Activated CD4-positive, alpha-beta memory T cell treated with anti-CD3 and anti-CD28 coated beads, Interleukin-2, amount 10 ng/mL, durations not matched to agents 7 days and 5 days (primary cell): Measurements from ENCODE around the gene KLB. TPM values are rescaled to one million over a fixed set of nuclear protein-coding genes. Genes with fewer than 3 reads are reported as not detected.
"Not testable (repeated sequence)": the region's sequence is repeated elsewhere in the genome, so short reads cannot be mapped to it uniquely, and the experiment has no call there.

Experiments used
- CTCF ChIA-PET: fragments of 350-600 bp; sonication (Branson Sonifier 250); formaldehyde crosslinking; loops from one replicate; lab custom pipeline; 2021; ENCODE audit warnings: antibody characterized with exemption, inconsistent platforms; lab: Charles Lee
- POLR2A ChIA-PET: fragments of 350-600 bp; sonication (Branson Sonifier 250); formaldehyde crosslinking; loops from one replicate; lab custom pipeline; 2021; ENCODE audit warnings: antibody characterized with exemption; lab: Charles Lee
- DNase-seq: peaks from one replicate; pipeline ENCODE4 v3.0.0-alpha.2; 2020
- H3K27ac Mint-ChIP-seq: one replicate; pipeline ENCODE4 v1.8.0; 2021; ENCODE audit warnings: mild to moderate bottlenecking, mixed read lengths
- H3K27me3 Mint-ChIP-seq: one replicate; pipeline ENCODE4 v1.8.0; 2021; ENCODE audit warnings: mixed read lengths
- H3K36me3 Mint-ChIP-seq: one replicate; pipeline ENCODE4 v1.8.0; 2021; ENCODE audit warnings: low read depth, mixed read lengths
- H3K4me1 Mint-ChIP-seq: one replicate; pipeline ENCODE4 v1.8.0; 2021; ENCODE audit warnings: mixed read lengths
- H3K4me3 Mint-ChIP-seq: one replicate; pipeline ENCODE4 v1.8.0; 2021; ENCODE audit warnings: mild to moderate bottlenecking, mixed read lengths
- H3K9me3 Mint-ChIP-seq: one replicate; pipeline ENCODE4 v1.8.0; 2021; ENCODE audit warnings: mixed read lengths
- total RNA-seq, 2 experiments: library from RNA; stranded (reverse); gene quantifications; one replicate each; pipeline ENCODE4 v1.2.3, GENCODE V29; 2021

KLB gene
- not detected for total RNA-seq

GRCh38 chr4:39406763-39407583 is at the start of gene KLB:
KLB (plus strand) TSS chr4:39406930; CDS start chr4:39406950, 20 bp downstream.
- Mint-ChIP-seq H3K27ac (no peak within 1 kb of the TSS), H3K4me3 (no peak within 1 kb of the TSS), H3K9me3 (no peaks in the 10 kb centered on the region), H3K4me1 (no peaks in the 10 kb centered on the region), H3K27me3 (peaks cover 8% of the 10 kb centered on the region), H3K36me3 (no peaks in the 10 kb centered on the region)
- ChIA-PET POLR2A (interaction anchor here (0.5 to 1.3 kb wide), 3 partner anchors 40 to 577 kb away, joined by 3 read pairs; partner anchors contain the start of gene RFC1), CTCF (no interaction called here)
- DNase-seq, result no peak

GRCh38 chr4:39357002-39357401 is 49.7 kb upstream of the KLB start:
- no peak overlapping the region for H3K4me3 Mint-ChIP-seq
- H3K27me3 Mint-ChIP-seq, result no peaks in the 10 kb centered on the region
- H3K4me1 Mint-ChIP-seq, result peaks cover 58% of the 10 kb centered on the region
- peak overlapping the region; percentile 65 for H3K27ac Mint-ChIP-seq
- peaks cover 30% of the 10 kb centered on the region for H3K36me3 Mint-ChIP-seq
- POLR2A ChIA-PET, result interaction anchor here (1.5 to 7.5 kb wide), 3 partner anchors 8 to 102 kb away, joined by 6 to 155 read pairs (median 18); partner anchors contain the start of genes LIAS, RFC1 and RPL9
- no peaks in the 10 kb centered on the region for H3K9me3 Mint-ChIP-seq
- no peak for DNase-seq
- CTCF ChIA-PET, result interaction anchor here (0.6 to 1.0 kb wide), 2 partner anchors 73 to 454 kb away, joined by 3 to 4 read pairs; no protein-coding TSS in a partner anchor

GRCh38 chr4:39360611-39361010 is 46.1 kb upstream of the KLB start:
- POLR2A ChIA-PET, H3K4me3 Mint-ChIP-seq, H3K27ac Mint-ChIP-seq, H3K27me3 Mint-ChIP-seq, DNase-seq, H3K9me3 Mint-ChIP-seq, CTCF ChIA-PET: not testable (repeated sequence)
- Mint-ChIP-seq H3K36me3 (peaks cover 35% of the 10 kb centered on the region), H3K4me1 (peaks cover 57% of the 10 kb centered on the region)

- H3K36me3 Mint-ChIP-seq, result peaks cover 37% of the 10 kb centered on the region
- H3K4me3 Mint-ChIP-seq, result no peak overlapping the region
- no peak overlapping the region for H3K27ac Mint-ChIP-seq
- H3K4me1 Mint-ChIP-seq, result peaks cover 53% of the 10 kb centered on the region
- no peaks in the 10 kb centered on the region for H3K9me3 Mint-ChIP-seq
- no peak for DNase-seq
- POLR2A ChIA-PET, result interaction anchor here (5.2 to 5.5 kb wide), 2 partner anchors 8 to 95 kb away, joined by 73 to 155 read pairs; partner anchors contain the start of genes LIAS and RPL9
- CTCF ChIA-PET, result no interaction called here
- H3K27me3 Mint-ChIP-seq, result no peaks in the 10 kb centered on the region
These were observed 43.9 kb upstream of the KLB start for GRCh38 chr4:39362827-39363226.

GRCh38 chr4:39363773-39364393 is 42.8 kb upstream of the KLB start:
- Mint-ChIP-seq H3K4me1 (peaks cover 45% of the 10 kb centered on the region), H3K4me3 (peak overlapping the region; percentile 56), H3K9me3 (peaks cover 4% of the 10 kb centered on the region), H3K36me3 (peaks cover 33% of the 10 kb centered on the region), H3K27ac (peak overlapping the region; percentile 78), H3K27me3 (no peaks in the 10 kb centered on the region)
- no peak for DNase-seq
- ChIA-PET CTCF (interaction anchor here (3.4 kb wide), 1 partner anchor 10 kb away, joined by 27 read pairs; no protein-coding TSS in a partner anchor), POLR2A (interaction anchor here (0.9 to 5.5 kb wide), 4 partner anchors 9 to 182 kb away, joined by 3 to 155 read pairs (median 40); partner anchors contain the start of genes LIAS, RPL9 and WDR19)

GRCh38 chr4:39365360-39365759 is 41.4 kb upstream of the KLB start:
- no peak for DNase-seq
- Mint-ChIP-seq H3K9me3 (peaks cover 10% of the 10 kb centered on the region), H3K4me1 (peaks cover 41% of the 10 kb centered on the region), H3K4me3 (peak overlapping the region; percentile 92), H3K27ac (peak overlapping the region; percentile 88), H3K27me3 (no peaks in the 10 kb centered on the region), H3K36me3 (peaks cover 27% of the 10 kb centered on the region)
- ChIA-PET POLR2A (interaction anchor here (0.6 to 5.5 kb wide), 13 partner anchors 11 to 613 kb away, joined by 3 to 155 read pairs (median 3); partner anchors contain the start of genes LIAS, RPL9, SMIM14 and UBE2K), CTCF (interaction anchor here (0.5 to 3.4 kb wide), 2 partner anchors 11 to 177 kb away, joined by 5 to 27 read pairs; no protein-coding TSS in a partner anchor)

GRCh38 chr4:39365830-39366771 is 40.6 kb upstream of the KLB start, which contains the start of gene RFC1:
RFC1 (minus strand) TSS chr4:39366362; CDS start chr4:39366241, 121 bp downstream.
- Mint-ChIP-seq H3K27me3 (no peaks in the 10 kb centered on the region), H3K9me3 (peaks cover 15% of the 10 kb centered on the region), H3K4me1 (peaks cover 41% of the 10 kb centered on the region), H3K27ac (peak within 1 kb of the TSS; percentile 88), H3K36me3 (peaks cover 30% of the 10 kb centered on the region), H3K4me3 (peak within 1 kb of the TSS; percentile 92)
- ChIA-PET POLR2A (interaction anchor here (0.7 to 5.5 kb wide), 19 partner anchors 9 to 612 kb away, joined by 3 to 155 read pairs (median 3); partner anchors contain the start of genes LIAS, RPL9, SMIM14 and UBE2K), CTCF (interaction anchor here (0.5 to 3.4 kb wide), 3 partner anchors 12 to 185 kb away, joined by 3 to 27 read pairs (median 5); no protein-coding TSS in a partner anchor)
- DNase-seq, result peak; percentile 94

GRCh38 chr4:39367166-39367565 is 39.6 kb upstream of the KLB start:
- Mint-ChIP-seq H3K4me3 (peak overlapping the region; percentile 92), H3K27ac (no peak overlapping the region), H3K36me3 (peaks cover 28% of the 10 kb centered on the region), H3K4me1 (peaks cover 35% of the 10 kb centered on the region), H3K9me3 (peaks cover 25% of the 10 kb centered on the region), H3K27me3 (no peaks in the 10 kb centered on the region)
- POLR2A ChIA-PET, result interaction anchor here (0.7 to 5.5 kb wide), 9 partner anchors 8 to 331 kb away, joined by 3 to 155 read pairs (median 4); partner anchors contain the start of genes LIAS, RPL9, SMIM14 and UBE2K
- CTCF ChIA-PET, result interaction anchor here (3.4 kb wide), 1 partner anchor 13 kb away, joined by 27 read pairs; no protein-coding TSS in a partner anchor
- no peak for DNase-seq

GRCh38 chr4:39369301-39369700 is 37.4 kb upstream of the KLB start:
- Mint-ChIP-seq H3K4me3 (no peak overlapping the region), H3K36me3 (peaks cover 21% of the 10 kb centered on the region), H3K27me3 (no peaks in the 10 kb centered on the region), H3K9me3 (peaks cover 30% of the 10 kb centered on the region), H3K4me1 (peaks cover 16% of the 10 kb centered on the region), H3K27ac (no peak overlapping the region)
- POLR2A ChIA-PET, result no interaction called here
- DNase-seq, result no peak
- CTCF ChIA-PET, result no interaction called here

GRCh38 chr4:39371209-39371608 is 35.5 kb upstream of the KLB start:
- H3K27ac Mint-ChIP-seq, H3K27me3 Mint-ChIP-seq, DNase-seq, POLR2A ChIA-PET, H3K4me1 Mint-ChIP-seq, CTCF ChIA-PET, H3K4me3 Mint-ChIP-seq: not testable (repeated sequence)
- peaks cover 30% of the 10 kb centered on the region for H3K9me3 Mint-ChIP-seq
- peaks cover 11% of the 10 kb centered on the region for H3K36me3 Mint-ChIP-seq

- Mint-ChIP-seq H3K36me3 (peaks cover 13% of the 10 kb centered on the region), H3K27ac (no peak overlapping the region), H3K27me3 (peaks cover 38% of the 10 kb centered on the region), H3K4me1 (no peaks in the 10 kb centered on the region), H3K4me3 (no peak overlapping the region), H3K9me3 (peaks cover 23% of the 10 kb centered on the region)
- no peak for DNase-seq
- ChIA-PET CTCF (no interaction called here), POLR2A (interaction anchor here (0.5 to 1.4 kb wide), 2 partner anchors 9 to 28 kb away, joined by 3 to 4 read pairs; partner anchors contain the start of gene RFC1)
These were observed 31.3 kb upstream of the KLB start for GRCh38 chr4:39375478-39375877.
